ENCODE measurements around the gene RNPEPL1.

RNPEPL1 gene

GRCh38 chr2:240565333-240566202 lies 2.7 kb upstream of the RNPEPL1 start:
- peak; percentile 65; the same call in 1 of the 2 replicates for TF ChIP-seq POLR2AphosphoS5 (IDR thresholded peaks at IDR 0.05; ENCODE audit: low read depth)
- peak; percentile 46; the same call in 1 of the 2 replicates for TF ChIP-seq SPI1 (IDR thresholded peaks at IDR 0.05; ENCODE audit: borderline replicate concordance, low read depth)
- TF ChIP-seq GABPA (IDR thresholded peaks at IDR 0.05; ENCODE audit: low read depth): no peak
- TF ChIP-seq, protein P1, sequence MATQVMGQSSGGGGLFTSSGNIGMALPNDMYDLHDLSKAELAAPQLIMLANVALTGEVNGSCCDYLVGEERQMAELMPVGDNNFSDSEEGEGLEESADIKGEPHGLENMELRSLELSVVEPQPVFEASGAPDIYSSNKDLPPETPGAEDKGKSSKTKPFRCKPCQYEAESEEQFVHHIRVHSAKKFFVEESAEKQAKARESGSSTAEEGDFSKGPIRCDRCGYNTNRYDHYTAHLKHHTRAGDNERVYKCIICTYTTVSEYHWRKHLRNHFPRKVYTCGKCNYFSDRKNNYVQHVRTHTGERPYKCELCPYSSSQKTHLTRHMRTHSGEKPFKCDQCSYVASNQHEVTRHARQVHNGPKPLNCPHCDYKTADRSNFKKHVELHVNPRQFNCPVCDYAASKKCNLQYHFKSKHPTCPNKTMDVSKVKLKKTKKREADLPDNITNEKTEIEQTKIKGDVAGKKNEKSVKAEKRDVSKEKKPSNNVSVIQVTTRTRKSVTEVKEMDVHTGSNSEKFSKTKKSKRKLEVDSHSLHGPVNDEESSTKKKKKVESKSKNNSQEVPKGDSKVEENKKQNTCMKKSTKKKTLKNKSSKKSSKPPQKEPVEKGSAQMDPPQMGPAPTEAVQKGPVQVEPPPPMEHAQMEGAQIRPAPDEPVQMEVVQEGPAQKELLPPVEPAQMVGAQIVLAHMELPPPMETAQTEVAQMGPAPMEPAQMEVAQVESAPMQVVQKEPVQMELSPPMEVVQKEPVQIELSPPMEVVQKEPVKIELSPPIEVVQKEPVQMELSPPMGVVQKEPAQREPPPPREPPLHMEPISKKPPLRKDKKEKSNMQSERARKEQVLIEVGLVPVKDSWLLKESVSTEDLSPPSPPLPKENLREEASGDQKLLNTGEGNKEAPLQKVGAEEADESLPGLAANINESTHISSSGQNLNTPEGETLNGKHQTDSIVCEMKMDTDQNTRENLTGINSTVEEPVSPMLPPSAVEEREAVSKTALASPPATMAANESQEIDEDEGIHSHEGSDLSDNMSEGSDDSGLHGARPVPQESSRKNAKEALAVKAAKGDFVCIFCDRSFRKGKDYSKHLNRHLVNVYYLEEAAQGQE (IDR thresholded peaks at IDR 0.05; ENCODE audit: insufficient replicate concordance, low read depth): no peak
- TF ChIP-seq CTCF (IDR thresholded peaks at IDR 0.05; ENCODE audit: insufficient read depth, low read length): no peak
- DNase-seq (ENCODE audit: low read depth in 1 of 2, low spot score in 1 of 2): peak; percentile 87 to 98
- Histone ChIP-seq H3K27ac (replicated peaks) (peak overlapping the region; percentile 92), H3K27me3 (ENCODE audit: insufficient read depth, poor library complexity, severe bottlenecking) (no peaks in the 10 kb centered on the region), H3K4me3 (replicated peaks; ENCODE audit: insufficient read depth, low read length) (peak overlapping the region; percentile 27)

GRCh38 chr2:240566203-240567136 lies 1.8 kb upstream of the RNPEPL1 start:
- H3K27ac ChIP-seq (replicated peaks): peak overlapping the region; percentile 92

More at GRCh38 chr2:240566203-240567136, 1.8 kb upstream of the RNPEPL1 start:
- peak overlapping the region; percentile 56 for H3K4me3 ChIP-seq (replicated peaks; ENCODE audit: insufficient read depth, low read length)
- no peaks in the 10 kb centered on the region for H3K27me3 ChIP-seq (ENCODE audit: insufficient read depth, poor library complexity, severe bottlenecking)
- peak; percentile 84 to 94 for DNase-seq (ENCODE audit: low read depth in 1 of 2, low spot score in 1 of 2)
- TF ChIP-seq, protein P1 (IDR thresholded peaks at IDR 0.05; ENCODE audit: insufficient replicate concordance, low read depth): no peak
- peak; percentile 59 for TF ChIP-seq CTCF (IDR thresholded peaks at IDR 0.05; ENCODE audit: insufficient read depth, low read length)
- peak; percentile 28; the same call in 1 of the 2 replicates for TF ChIP-seq POLR2AphosphoS5 (IDR thresholded peaks at IDR 0.05; ENCODE audit: low read depth)

Measured in HL-60 (cell line).